HepG2 (cell line): Measurements from ENCODE around the gene SPX. TPM values are rescaled to one million over a fixed set of nuclear protein-coding genes. Genes with fewer than 3 reads are reported as not detected.

Experiments used
- AHDC1 ChIP-seq: sonication (generic); formaldehyde crosslinking; IDR thresholded peaks from 2 replicates; pipeline ENCODE4 v1.5.1; 2020; ENCODE audit warnings: mild to moderate bottlenecking, missing genetic modification reagents, borderline replicate concordance
- E2F5 ChIP-seq: sonication (generic); formaldehyde crosslinking; conservative IDR thresholded peaks from 2 replicates; pipeline ENCODE4 v1.4.0; 2020; ENCODE audit warnings: missing genetic modification reagents
- HNF4G ChIP-seq, 2 experiments: sonication (generic) in 1 of 2; formaldehyde crosslinking in 1 of 2; IDR thresholded peaks; 2 replicates each; pipeline versions ENCODE4 v1.4.0 to v1.6.1; 2011 to 2020; ENCODE audit warnings: borderline replicate concordance in 2 of 2, low read depth in 2 of 2, mild to moderate bottlenecking in 2 of 2, low read length in 1 of 2, missing genetic modification reagents in 1 of 2, moderate library complexity in 1 of 2
- NFRKB ChIP-seq: fragments of 450-650 bp; IDR thresholded peaks from 2 replicates; pipeline ENCODE4 v1.6.1; 2017
- PAXIP1 ChIP-seq: sonication (generic); formaldehyde crosslinking; conservative IDR thresholded peaks from 2 replicates; pipeline ENCODE4 v1.4.0; 2020; ENCODE audit warnings: mild to moderate bottlenecking, missing genetic modification reagents, moderate library complexity
- PITX1 ChIP-seq: sonication (generic); formaldehyde crosslinking; IDR thresholded peaks from 2 replicates; pipeline ENCODE4 v1.5.1; 2020; ENCODE audit warnings: mild to moderate bottlenecking, missing genetic modification reagents
- RAD21 ChIP-seq: fragments of 450-650 bp; formaldehyde crosslinking; IDR thresholded peaks from 2 replicates; pipeline ENCODE4 v1.5.0; 2020; ENCODE audit warnings: mild to moderate bottlenecking
- RXRB ChIP-seq: IDR thresholded peaks from 2 replicates; pipeline ENCODE4 v1.6.1; 2016; ENCODE audit warnings: borderline replicate concordance, missing genetic modification reagents, missing compliant biosample characterization
- SATB2 ChIP-seq: sonication (generic); formaldehyde crosslinking; IDR thresholded peaks from 2 replicates; pipeline ENCODE4 v1.5.0; 2020; ENCODE audit warnings: missing genetic modification reagents
- SOX6 ChIP-seq, 2 experiments: fragments of 450-650 bp in 1 of 2; sonication (generic) in 1 of 2; formaldehyde crosslinking in 1 of 2; IDR thresholded peaks; 2 replicates each; pipeline versions ENCODE4 v1.4.0 to v1.6.1; 2017 to 2020; ENCODE audit warnings: antibody characterized with exemption in 1 of 2, mild to moderate bottlenecking in 1 of 2, missing genetic modification reagents in 1 of 2
- TBX3 ChIP-seq: fragments of 450-650 bp; IDR thresholded peaks from 2 replicates; pipeline ENCODE4 v1.6.1; 2017; ENCODE audit warnings: antibody characterized with exemption, mild to moderate bottlenecking, inconsistent platforms, borderline replicate concordance
- ZGPAT ChIP-seq: IDR thresholded peaks from 2 replicates; pipeline ENCODE4 v1.6.1; 2016; ENCODE audit warnings: mild to moderate bottlenecking
- ZNF503 ChIP-seq: sonication (generic); formaldehyde crosslinking; IDR thresholded peaks from 2 replicates; pipeline ENCODE4 v1.4.0; 2020; ENCODE audit warnings: missing genetic modification reagents
- ZNF546 ChIP-seq: sonication (generic); formaldehyde crosslinking; conservative IDR thresholded peaks from 2 replicates; pipeline ENCODE4 v1.8.1; 2023; ENCODE audit warnings: mild to moderate bottlenecking, missing genetic modification reagents
- ZNF740 ChIP-seq: sonication (generic); formaldehyde crosslinking; IDR thresholded peaks from 2 replicates; pipeline ENCODE4 v1.4.0; 2020; ENCODE audit warnings: missing genetic modification reagents
- polyA plus RNA-seq, 8 experiments: library from polyadenylated mRNA; depleted of rRNA in 3 of 8; stranded (reverse) in 7 of 8; unstranded in 1 of 8; fragments of >200 nt; fragmentation: Illumina TruSeq in 4 of 8; extraction: Trizol in 4 of 8; gene quantifications; 2 replicates each; pipeline versions ENCODE4 v1.2.1 to v1.2.3, GENCODE V29; 2011 to 2016; ENCODE audit warnings: low read depth in 4 of 8, missing spikeins in 1 of 8, mixed read lengths in 1 of 8; ENCODE audit not compliant: insufficient read depth in 1 of 8
- total RNA-seq, 5 experiments: library from RNA; depleted of rRNA; stranded (reverse); fragments of >200 nt; fragmentation: Illumina TruSeq; extraction: Trizol; gene quantifications; 2 replicates each; pipeline ENCODE4 v1.2.3, GENCODE V29; 2016; ENCODE audit warnings: low read depth in 1 of 5

The SPX gene
- total and polyA plus RNA-seq, 2 of the 13 experiments (the other 11 are each of a cell fraction or from before 2014, with no cell fraction given), result 0.07 to 0.16 TPM

GRCh38 chr12:21562859-21563258 lies 36.8 kb downstream of the SPX start (continued):
- TF ChIP-seq AHDC1 (CRISPR knock-in tag), result peak; percentile 79; the same call in 1 of the 2 replicates
- TF ChIP-seq E2F5, result no peak
- peak; percentile 29; the same call in 1 of the 2 replicates for TF ChIP-seq ZNF503
- TF ChIP-seq TBX3, result peak; percentile 44; the same call in 1 of the 2 replicates
- TF ChIP-seq ZNF546 (CRISPR knock-in tag), result no peak
- no peak for TF ChIP-seq SATB2 (CRISPR knock-in tag)
- TF ChIP-seq PAXIP1 (CRISPR knock-in tag), result peak; percentile 78
- TF ChIP-seq RAD21 (CRISPR knock-in tag), result no peak
- no peak for TF ChIP-seq ZNF740
- TF ChIP-seq NFRKB, result no peak
- TF ChIP-seq RXRB, result 0 out of 2 replicates have a peak, but pooled peaks have one; percentile 30
- no peak for TF ChIP-seq PITX1 (CRISPR knock-in tag)
- peak; percentile 31; the same call in 1 of the 2 replicates for TF ChIP-seq ZGPAT (CRISPR knock-in tag)
- TF ChIP-seq SOX6 (IDR thresholded peaks at IDR 0.05), result no peak
- peak; percentile 76; the same call in 1 of the 2 replicates for TF ChIP-seq SOX6 (CRISPR knock-in tag; IDR thresholded peaks at IDR 0.05)
- TF ChIP-seq HNF4G (IDR thresholded peaks at IDR 0.05; ENCODE audit: borderline replicate concordance, low read depth, low read length), result peak; percentile 18; the same call in 1 of the 2 replicates
- TF ChIP-seq HNF4G (CRISPR knock-in tag; IDR thresholded peaks at IDR 0.05; ENCODE audit: borderline replicate concordance, low read depth), result no peak
